Subcutaneous abdominal adipose tissue (tissue), 5 donors: ENCODE results near the gene WNK2.
"Not testable (repeated sequence)": the region's sequence is repeated elsewhere in the genome, so short reads cannot be mapped to it uniquely, and the experiment has no call there.

Source experiments
- H3K27ac ChIP-seq: one replicate; pipeline ENCODE4 v1.7.0; 2013; ENCODE audit warnings: low read depth, mild to moderate bottlenecking, inconsistent platforms, low read length, moderate library complexity
- H3K27me3 ChIP-seq, 5 donors: one replicate each; pipeline ENCODE4 v1.7.0; 2013; ENCODE audit warnings: low read length in 5 of 5, inconsistent platforms in 1 of 5; ENCODE audit not compliant: control insufficient read depth in 5 of 5, insufficient read depth in 4 of 5
- H3K36me3 ChIP-seq, 5 donors: one replicate each; pipeline ENCODE4 v1.7.0; 2013; ENCODE audit warnings: low read length in 5 of 5; ENCODE audit not compliant: control insufficient read depth in 5 of 5, insufficient read depth in 5 of 5
- H3K4me1 ChIP-seq, 5 donors: one replicate each; pipeline ENCODE4 v1.7.0; 2013; ENCODE audit warnings: low read length in 5 of 5, mild to moderate bottlenecking in 3 of 5, moderate library complexity in 1 of 5; ENCODE audit not compliant: control insufficient read depth in 5 of 5, insufficient read depth in 5 of 5
- H3K4me3 ChIP-seq, 5 donors: one replicate each; pipeline ENCODE4 v1.7.0; 2013; ENCODE audit warnings: low read length in 5 of 5, low read depth in 1 of 5
- H3K9ac ChIP-seq, 5 donors: one replicate each; pipeline ENCODE4 v1.7.0; 2013; ENCODE audit warnings: low read length in 5 of 5, mild to moderate bottlenecking in 4 of 5, moderate library complexity in 3 of 5
- H3K9me3 ChIP-seq, 5 donors: one replicate each; pipeline ENCODE4 v1.7.0; 2013; ENCODE audit warnings: low read length in 5 of 5; ENCODE audit not compliant: control insufficient read depth in 5 of 5
- donor health status: healthy.
- donor health status: healthy.
- donor health status: healthy.
- donor health status: healthy.
- donor health status: healthy.

The WNK2 gene

DNA sequence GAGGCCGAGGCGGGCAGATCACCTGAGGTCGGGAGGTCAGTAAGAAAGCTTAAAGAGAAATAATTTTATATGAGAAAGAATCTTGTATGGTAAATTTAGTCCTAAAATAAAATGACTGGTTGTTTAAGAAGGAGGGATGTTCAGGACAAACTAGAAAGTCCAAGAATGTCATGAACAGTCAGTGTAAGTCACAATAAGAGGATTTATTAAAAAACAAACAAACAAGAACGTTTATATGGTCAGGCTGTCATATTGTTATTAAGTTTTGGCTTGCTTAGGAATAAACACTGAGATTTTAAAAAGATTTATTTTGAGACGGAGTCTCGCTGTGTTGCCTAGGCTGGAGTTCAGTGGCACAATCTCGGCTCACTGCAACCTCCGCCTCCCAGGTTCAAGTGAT, 176.0 kb downstream of the WNK2 start:
- not testable (repeated sequence) for H3K4me3 ChIP-seq, H3K27me3 ChIP-seq, H3K27ac ChIP-seq, H3K36me3 ChIP-seq, H3K9ac ChIP-seq, H3K4me1 ChIP-seq
- peaks cover 0 to 18% (median 17%) of the 10 kb centered on the region in 5 donors for H3K9me3 ChIP-seq

DNA sequence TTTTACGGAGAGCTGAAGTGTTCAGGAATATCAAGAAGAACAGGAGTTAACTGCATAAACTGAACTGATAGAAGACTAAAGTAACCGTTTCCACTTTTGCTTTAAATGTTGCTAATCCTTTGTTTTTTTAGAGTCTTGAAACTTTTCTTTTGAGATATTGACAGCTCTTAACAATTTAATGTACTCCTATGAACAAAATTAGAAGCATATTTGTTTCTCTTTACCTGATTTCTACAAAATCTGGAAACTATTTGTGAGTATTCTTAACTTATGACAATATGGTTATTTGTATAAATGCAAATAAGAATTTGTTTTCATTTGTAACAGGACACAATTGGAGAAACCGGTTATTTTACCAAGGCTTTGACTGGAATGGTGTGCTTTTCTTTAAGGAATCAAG, 178.1 kb downstream of the WNK2 start:
- no peak overlapping the region for H3K9ac ChIP-seq
- H3K36me3 ChIP-seq, result no peaks in the 10 kb centered on the region
- no peaks in the 10 kb centered on the region for H3K27me3 ChIP-seq
- H3K9me3 ChIP-seq, result peaks cover 0 to 18% (median 17%) of the 10 kb centered on the region in 5 donors
- no peak overlapping the region for H3K4me3 ChIP-seq
- H3K4me1 ChIP-seq, result no peaks in the 10 kb centered on the region
- H3K27ac ChIP-seq, result no peak overlapping the region

DNA sequence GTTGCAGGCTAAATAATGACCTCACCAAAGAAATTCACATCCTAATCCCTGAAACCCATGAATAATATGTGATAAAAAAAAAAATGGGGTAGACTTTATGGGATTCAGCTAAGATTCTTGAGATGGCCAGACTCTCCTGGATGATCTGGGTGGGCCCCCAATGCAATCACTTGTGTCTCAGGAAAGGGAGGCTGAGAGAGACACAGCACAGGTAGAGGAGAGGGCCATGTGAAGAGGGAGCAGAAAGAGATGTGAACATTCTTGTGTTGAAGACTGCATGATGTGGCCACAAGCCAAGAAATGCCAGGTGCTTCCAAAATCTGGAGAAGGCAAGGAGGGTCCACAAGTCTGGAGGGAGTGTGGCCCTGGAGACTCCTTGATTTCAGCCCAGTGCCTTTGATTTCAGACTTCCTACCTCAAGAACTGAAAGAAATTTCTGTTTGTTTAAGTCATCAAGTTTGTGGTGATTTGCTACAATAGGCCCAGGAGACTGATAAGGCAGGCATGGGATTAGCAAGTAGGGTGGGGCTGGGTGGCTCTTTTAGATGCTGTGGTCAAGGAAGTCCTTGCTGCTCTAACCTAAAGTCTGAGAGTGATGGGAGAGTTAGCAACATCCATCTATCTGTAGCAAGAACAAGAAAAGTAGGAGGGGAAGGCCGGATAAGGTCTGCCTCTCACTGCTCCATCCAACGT, 180.9 kb downstream of the WNK2 start:
- Histone ChIP-seq H3K4me3 (no peak overlapping the region), H3K36me3 (no peaks in the 10 kb centered on the region), H3K9ac (no peak overlapping the region), H3K27ac (no peak overlapping the region), H3K9me3 (peaks cover 0 to 18% (median 14%) of the 10 kb centered on the region in 5 donors), H3K4me1 (no peaks in the 10 kb centered on the region), H3K27me3 (no peaks in the 10 kb centered on the region)

DNA sequence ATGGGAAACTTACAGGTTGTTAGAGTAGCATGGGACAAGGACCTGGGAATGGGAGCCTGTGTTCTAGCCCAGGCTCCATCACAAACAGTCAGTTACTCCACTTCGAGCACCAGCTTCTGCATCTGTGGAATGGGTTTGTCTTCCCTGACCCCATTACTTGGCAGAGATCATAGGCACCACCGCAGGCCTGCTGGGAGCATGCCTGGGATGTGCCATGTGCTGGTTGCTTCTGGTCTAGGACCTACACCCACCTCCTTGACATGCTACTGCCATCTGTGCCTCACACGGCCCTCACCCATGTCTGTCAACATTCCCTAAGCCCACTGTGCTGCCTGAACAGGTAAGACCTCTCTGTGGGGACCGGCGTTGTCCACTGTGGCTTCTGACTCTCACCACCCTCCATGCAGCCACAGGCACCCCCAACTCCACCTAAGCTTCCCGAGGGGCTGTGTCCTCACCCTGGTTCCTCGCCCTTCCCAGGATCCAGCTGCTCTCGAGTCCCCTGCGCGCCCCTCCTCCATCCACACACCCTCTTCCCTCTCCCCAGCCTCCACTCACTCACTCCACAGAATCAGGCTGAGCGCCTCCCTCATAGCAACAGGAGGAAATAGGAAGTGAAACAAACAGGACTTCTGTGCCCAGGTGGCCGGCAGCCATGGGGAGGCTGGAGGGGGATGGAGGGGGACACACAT, 181.6 kb downstream of the WNK2 start:
- Histone ChIP-seq H3K9me3 (peaks cover 0 to 13% (median 7%) of the 10 kb centered on the region in 5 donors), H3K4me1 (no peaks in the 10 kb centered on the region), H3K4me3 (no peak overlapping the region), H3K36me3 (no peaks in the 10 kb centered on the region), H3K27ac (no peak overlapping the region), H3K27me3 (no peaks in the 10 kb centered on the region), H3K9ac (no peak overlapping the region)

DNA sequence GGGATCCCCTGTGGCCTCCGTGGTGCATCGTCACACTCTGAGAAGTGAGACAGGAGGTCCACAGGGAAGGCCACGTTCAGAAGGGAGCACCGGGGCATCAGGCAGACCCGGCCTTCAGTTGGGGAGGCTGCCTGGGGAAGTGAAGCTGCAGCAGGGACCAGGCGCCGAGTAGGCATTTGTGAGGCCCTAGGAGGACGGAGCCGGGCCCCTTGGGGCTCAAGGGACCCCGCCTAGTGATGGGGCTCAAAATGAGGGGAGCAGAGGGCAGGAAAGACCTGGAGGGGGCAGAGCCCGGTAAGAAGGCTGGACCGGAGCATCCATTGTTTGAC, 182.1 kb downstream of the WNK2 start:
- Histone ChIP-seq H3K36me3 (no peaks in the 10 kb centered on the region), H3K9ac (no peak overlapping the region), H3K9me3 (peaks cover 0 to 13% (median 6%) of the 10 kb centered on the region in 5 donors), H3K4me1 (no peaks in the 10 kb centered on the region), H3K4me3 (no peak overlapping the region), H3K27me3 (no peaks in the 10 kb centered on the region), H3K27ac (no peak overlapping the region)

DNA sequence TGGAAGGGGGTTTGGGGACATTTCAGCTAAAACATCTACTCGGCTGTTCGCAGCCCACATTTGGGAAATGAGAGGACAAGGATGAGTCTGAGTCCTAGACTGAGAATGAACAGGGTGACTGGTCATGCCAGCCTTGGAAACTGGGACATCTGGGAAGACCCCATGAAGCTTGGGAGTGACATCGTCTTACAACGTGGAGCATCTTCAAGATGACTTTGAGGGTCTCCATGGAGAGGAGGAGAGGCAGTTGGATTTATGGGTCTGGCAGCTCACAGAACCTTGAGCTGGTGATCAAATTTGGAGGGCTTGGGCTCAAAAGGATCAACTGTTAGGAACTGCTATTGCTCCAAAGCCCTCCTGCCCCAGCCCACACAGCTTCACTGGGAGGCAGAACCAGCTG, 182.5 kb downstream of the WNK2 start:
- H3K27ac ChIP-seq, H3K36me3 ChIP-seq, H3K4me1 ChIP-seq, H3K9ac ChIP-seq, H3K4me3 ChIP-seq, H3K27me3 ChIP-seq: not testable (repeated sequence)
- H3K9me3 ChIP-seq, result peaks cover 0 to 12% (median 5%) of the 10 kb centered on the region in 5 donors

DNA sequence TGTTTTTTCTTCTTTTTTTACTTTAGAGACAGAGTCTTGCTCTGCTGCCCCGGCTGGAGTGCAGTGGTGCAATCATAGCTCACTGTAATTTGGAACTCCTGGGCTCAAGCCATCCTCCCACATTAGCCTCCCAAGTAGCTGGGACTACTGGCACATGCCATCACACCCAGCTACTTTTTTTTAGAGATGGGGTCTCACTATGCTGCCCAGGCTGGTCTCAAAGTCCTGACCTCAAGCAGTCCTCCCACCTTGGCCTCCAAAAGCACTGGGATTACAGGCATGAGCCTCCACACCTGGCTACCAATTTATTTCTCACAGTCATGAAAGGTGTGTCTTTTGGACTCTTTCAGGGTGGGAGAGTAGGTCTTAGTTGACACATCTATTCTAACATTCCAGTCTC, 184.5 kb downstream of the WNK2 start:
- H3K9me3 ChIP-seq, result no peaks in the 10 kb centered on the region
- no peak overlapping the region for H3K4me3 ChIP-seq
- no peak overlapping the region for H3K27ac ChIP-seq
- H3K4me1 ChIP-seq, result no peaks in the 10 kb centered on the region
- H3K27me3 ChIP-seq, result no peaks in the 10 kb centered on the region
- no peaks in the 10 kb centered on the region for H3K36me3 ChIP-seq
- no peak overlapping the region for H3K9ac ChIP-seq

DNA sequence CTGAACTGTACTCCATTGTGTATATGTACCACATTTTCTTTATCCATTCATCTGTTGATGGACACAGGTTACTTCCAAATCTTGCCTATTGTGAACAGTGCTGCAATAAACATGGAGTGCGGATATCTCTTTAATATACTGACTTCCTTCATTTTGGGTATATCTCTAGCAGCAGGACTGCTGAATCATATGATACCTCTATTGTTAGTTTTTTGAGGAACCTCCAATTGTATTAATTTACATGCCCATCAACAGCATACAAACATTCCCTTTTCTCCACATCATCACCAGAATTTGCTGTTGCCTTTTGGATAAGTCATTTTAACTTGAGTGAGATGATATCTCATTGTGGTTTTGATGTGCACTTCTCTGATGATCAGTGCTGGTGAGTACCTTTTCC, 185.7 kb downstream of the WNK2 start:
- peaks cover 0 to 3% (median 0%) of the 10 kb centered on the region in 5 donors for H3K9me3 ChIP-seq
- no peak overlapping the region for H3K27ac ChIP-seq
- no peaks in the 10 kb centered on the region for H3K4me1 ChIP-seq
- no peak overlapping the region for H3K4me3 ChIP-seq
- no peaks in the 10 kb centered on the region for H3K27me3 ChIP-seq
- H3K36me3 ChIP-seq, result no peaks in the 10 kb centered on the region
- no peak overlapping the region for H3K9ac ChIP-seq
